GM18511 (cell line): ENCODE results near the gene ALDOB.

Experiments used
- ATAC-seq: cut with Tn5 transposase; IDR thresholded peaks from one replicate; pipeline ENCODE4 v1.9.1; 2021; ENCODE audit warnings: mild to moderate bottlenecking, moderate library complexity; ENCODE audit not compliant: unreplicated experiment

Gene ALDOB

DNA sequence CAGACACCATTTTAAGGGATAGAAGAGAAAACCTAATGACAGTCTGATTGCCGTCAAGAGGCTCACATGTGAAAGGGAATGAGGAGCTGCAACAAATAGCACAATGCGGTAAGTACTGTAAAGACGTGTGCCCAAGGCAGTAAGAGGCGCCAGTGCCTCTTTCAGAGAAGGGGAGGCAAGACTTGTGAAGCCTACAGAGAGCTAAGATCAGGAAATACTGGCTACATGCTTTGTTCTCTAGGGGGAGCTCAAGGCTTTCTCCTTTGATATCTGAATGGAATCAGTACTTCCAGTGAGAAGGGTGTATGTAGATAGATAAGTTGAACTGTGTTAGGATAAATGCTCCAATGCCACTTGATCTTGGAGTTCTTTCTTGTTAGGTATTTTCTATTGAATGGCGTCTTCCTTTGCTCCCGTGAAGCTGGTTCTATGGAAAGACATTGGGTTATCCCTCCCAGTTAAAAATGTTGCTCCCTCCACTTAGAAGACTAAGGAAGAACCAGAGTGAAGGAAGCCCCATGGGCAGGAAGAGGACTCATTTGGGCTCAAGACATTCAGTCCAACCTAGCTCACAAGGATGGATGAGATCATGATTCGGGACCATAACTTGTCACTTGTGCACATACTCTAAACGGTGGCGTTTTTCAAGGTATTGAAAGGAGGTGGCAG, 23.5 kb upstream of the ALDOB start:
- peak; percentile 93 for ATAC-seq

GRCh38 chr9:101457003-101457402, 21.4 kb upstream of the ALDOB start:
- no peak for ATAC-seq

GRCh38 chr9:101455656-101456240, 20.2 kb upstream of the ALDOB start:
- no peak for ATAC-seq

- ATAC-seq = no peak
Observed at GRCh38 chr9:101453776-101454570, 18.4 kb upstream of the ALDOB start.

DNA sequence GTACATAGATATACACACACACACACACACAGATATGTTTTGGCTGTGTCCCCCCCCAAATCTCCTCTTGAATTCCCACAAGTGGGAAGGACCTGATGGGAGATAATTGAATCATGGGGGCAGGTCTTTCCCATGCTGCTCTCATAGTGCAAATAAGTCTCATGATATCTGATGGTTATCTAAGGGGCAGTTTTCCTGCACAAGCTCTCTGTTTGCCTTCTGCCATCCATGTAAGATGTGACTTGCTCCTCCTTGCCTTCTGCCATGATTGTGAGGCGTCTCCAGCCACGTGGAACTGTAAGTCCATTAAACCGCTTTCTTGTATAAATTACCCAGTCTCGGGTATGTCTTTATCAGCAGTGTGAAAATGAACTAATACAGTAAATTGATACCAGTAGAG, 15.9 kb upstream of the ALDOB start:
- no peak for ATAC-seq

DNA sequence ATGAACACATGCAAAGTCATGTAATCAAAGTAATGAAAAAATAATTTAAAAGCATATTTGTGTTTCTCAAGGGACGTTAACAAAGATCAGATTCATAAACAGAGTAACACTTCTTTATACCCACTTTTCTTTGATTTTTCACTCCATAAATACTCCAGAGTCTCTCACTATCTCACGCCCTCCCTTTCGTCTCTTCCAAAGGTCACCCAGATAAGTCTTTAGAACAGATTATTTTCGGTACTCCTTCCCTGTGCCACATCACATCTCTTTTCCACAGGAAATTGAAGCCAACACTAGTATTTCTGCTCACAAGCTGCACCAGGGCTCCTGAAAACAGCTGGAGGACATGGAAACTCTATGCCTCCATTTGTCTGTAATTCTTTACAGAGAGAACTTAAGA, 15.4 kb upstream of the ALDOB start:
- ATAC-seq = no peak

DNA sequence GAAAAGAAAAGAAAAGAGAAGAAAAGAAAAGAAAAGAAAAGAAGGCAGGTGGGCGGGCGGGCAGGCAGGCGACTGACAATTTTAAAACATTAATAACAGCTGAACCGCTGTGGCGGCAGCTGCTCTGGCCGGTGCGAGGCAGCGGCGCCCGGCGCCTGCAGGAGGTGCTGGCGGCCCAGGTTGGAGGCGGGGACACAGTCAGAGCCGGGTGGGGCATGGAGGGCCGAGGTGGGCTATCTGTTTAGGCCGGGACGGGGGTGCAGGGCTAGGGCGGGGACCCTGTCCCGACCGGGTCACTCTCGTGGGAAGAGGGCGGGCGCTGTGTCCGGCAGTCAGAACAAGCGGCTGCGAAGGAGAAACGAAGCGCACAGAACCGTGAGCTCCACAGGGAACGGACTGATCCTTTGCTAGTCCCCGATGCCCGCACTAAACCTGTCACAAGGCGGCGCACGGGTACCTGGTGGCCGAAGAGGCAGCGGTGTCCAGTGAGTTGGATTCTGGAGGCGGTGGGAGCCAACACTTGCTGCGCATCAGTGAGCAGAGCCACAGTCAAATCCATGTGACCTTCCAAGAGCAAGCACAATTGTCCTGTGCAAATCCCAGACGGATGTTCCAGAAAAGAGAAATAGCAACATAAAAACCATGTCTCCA, 13.6 kb upstream of the ALDOB start:
- ATAC-seq = peak; percentile 97

GRCh38 chr9:101448680-101449070, 13.1 kb upstream of the ALDOB start:
- no peak for ATAC-seq

GRCh38 chr9:101446732-101447131, 11.2 kb upstream of the ALDOB start:
- no peak for ATAC-seq

DNA sequence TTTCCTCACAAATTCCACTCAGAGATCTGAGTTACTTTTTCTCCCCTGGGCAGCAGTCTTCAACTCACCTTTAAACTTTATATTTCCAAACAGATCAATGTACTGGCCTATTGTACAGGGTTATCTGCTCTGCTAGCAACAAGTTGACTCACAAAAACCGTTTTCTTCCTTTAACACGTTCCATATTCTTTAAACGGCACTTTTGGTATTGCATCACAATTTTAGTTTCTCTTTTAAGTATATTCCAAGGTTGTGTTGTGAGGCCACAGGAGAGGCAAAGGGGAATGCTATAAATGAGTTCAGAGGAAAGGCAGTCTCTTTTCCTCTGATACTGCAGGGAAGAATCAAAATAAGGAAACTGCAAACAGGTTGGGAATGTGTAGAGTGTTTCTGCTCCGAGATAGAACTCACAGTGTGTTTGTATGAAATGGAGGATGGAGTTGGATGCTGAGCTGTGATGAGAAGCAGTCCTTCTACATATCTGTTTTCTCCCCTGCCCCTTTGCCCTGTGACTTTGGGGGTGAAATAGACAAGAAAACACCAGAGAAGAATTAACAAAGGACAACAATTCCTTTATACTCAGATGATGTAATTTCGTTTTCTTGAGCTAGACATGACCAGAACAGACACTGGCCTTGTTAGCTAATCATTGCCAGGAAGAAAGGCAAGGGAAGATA, 9.9 kb upstream of the ALDOB start:
- no peak for ATAC-seq

DNA sequence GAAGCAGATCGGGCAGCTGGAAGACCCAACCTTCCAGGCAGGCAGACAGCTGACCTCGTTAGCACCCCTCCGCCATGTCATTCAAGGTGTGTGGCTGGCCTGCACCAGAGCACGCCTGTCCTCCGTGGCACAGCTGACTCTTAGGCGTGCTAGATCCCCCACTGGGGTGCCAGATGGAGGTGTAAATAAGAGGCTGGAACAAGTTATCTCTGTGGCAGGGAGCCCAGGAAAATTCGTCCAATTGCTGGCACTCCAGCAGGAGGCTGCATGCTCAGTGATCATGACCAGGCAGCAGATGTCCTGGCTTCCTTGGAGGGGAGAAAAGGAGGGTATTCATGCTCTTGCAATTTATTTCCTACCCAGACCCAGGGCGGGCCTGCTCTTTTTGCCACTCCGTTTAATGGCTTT, 7.8 kb upstream of the ALDOB start:
- ATAC-seq = no peak

- ATAC-seq = no peak
Observed at GRCh38 chr9:101442736-101443135, 7.2 kb upstream of the ALDOB start.

- no peak for ATAC-seq
Observed at GRCh38 chr9:101442318-101442717, 6.7 kb upstream of the ALDOB start.

GRCh38 chr9:101440714-101441230, 5.2 kb upstream of the ALDOB start:
- ATAC-seq = no peak

DNA sequence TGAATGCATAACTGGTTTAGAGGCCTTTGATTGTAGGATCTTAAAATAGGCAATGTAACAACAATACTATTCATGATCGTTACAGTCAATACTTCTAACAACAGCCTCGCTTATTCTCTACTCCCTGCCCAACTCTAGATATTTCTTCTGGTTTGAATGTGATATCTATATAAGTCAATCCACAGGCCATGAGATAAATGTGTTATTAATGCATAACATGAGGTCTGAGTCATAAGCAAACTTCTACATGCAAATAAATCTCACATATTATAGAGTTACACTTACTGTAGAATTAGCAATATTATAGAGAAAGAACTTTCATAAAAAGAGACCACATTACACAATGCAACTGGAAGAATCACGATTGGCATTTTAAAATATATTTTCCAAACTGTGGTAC, 2.9 kb upstream of the ALDOB start:
- ATAC-seq = peak; percentile 65

GRCh38 chr9:101437806-101438232, 2.2 kb upstream of the ALDOB start:
- no peak for ATAC-seq

- ATAC-seq = no peak
Observed at GRCh38 chr9:101434998-101435397, 576 bp downstream of the ALDOB start.

GRCh38 chr9:101433229-101433628, 2.3 kb downstream of the ALDOB start:
- no peak for ATAC-seq

DNA sequence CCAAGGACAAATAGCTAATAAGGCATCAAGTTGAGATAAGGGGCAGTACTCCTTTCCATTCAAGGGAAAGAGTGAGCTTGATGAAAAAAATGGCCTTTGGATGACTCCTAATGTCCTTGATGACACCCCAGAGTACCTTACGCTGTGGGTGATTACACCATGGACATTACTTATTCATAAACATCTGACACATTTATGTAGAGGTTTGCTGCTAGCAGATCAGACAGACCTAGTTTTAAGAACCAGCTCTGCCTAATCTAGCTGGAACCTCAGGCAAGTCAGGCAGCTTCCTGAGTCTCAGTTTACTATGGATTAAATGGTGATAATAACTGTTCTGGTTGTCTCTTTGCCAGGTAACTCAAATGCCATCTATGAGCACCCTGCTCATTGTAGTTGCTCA, 2.8 kb downstream of the ALDOB start:
- no peak for ATAC-seq

- no peak for ATAC-seq
Observed at GRCh38 chr9:101432171-101432570, 3.4 kb downstream of the ALDOB start.

- ATAC-seq = no peak
Observed at GRCh38 chr9:101429736-101430135, 5.8 kb downstream of the ALDOB start.
